ENCODE measurements around the gene FBXL17.

DNA sequence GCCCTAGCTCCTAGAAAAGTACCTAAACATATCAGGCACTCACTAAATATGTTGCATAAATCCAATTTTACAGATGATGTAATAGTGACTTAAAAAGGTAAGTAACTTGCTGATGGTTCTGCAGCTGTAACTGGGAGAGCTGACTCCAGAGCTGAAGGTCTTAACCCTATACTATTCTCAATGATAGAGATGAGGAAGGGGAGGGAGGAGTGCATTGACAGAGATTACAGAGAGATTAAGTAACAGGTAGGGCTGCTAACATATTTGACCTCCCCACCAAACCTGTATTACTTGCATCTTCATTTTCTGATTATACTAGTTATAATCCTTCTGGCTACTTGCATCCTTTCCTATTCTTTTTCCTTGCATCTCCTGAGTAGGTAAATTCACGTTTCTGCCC lies 455.8 kb downstream of the FBXL17 start:
- TF ChIP-seq POLR2AphosphoS5 (IDR thresholded peaks at IDR 0.05) = no peak
- TF ChIP-seq, protein P1, sequence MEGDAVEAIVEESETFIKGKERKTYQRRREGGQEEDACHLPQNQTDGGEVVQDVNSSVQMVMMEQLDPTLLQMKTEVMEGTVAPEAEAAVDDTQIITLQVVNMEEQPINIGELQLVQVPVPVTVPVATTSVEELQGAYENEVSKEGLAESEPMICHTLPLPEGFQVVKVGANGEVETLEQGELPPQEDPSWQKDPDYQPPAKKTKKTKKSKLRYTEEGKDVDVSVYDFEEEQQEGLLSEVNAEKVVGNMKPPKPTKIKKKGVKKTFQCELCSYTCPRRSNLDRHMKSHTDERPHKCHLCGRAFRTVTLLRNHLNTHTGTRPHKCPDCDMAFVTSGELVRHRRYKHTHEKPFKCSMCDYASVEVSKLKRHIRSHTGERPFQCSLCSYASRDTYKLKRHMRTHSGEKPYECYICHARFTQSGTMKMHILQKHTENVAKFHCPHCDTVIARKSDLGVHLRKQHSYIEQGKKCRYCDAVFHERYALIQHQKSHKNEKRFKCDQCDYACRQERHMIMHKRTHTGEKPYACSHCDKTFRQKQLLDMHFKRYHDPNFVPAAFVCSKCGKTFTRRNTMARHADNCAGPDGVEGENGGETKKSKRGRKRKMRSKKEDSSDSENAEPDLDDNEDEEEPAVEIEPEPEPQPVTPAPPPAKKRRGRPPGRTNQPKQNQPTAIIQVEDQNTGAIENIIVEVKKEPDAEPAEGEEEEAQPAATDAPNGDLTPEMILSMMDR (IDR thresholded peaks at IDR 0.05) = no peak
